Prostate gland (tissue), 2 donors: Measurements from ENCODE around the gene FAM53B. TPM values are rescaled to one million over a fixed set of nuclear protein-coding genes. Genes with fewer than 3 reads are reported as not detected.

Experiments used
- DNase-seq: peaks from one replicate; pipeline ENCODE4 v3.0.0-alpha.2; 2019; ENCODE audit warnings: low spot score
- H3K27ac ChIP-seq, 2 donors: fragments of 200-600 bp; sonication (generic); 2 replicates each; pipeline ENCODE4 v1.5.1; 2017 to 2019
- H3K27me3 ChIP-seq: fragments of 200-600 bp; sonication (generic); replicated peaks from 2 replicates; pipeline ENCODE4 v1.5.1; 2019; ENCODE audit not compliant: insufficient read depth
- H3K36me3 ChIP-seq, 2 donors: fragments of 200-600 bp; sonication (generic); 1 replicate in 1 of 2; 2 replicates in 1 of 2; pipeline versions ENCODE4 v1.5.1 to v1.8.1; 2017 to 2019
- H3K4me1 ChIP-seq: fragments of 200-600 bp; sonication (generic); replicated peaks from 2 replicates; pipeline ENCODE4 v1.5.1; 2019
- H3K4me3 ChIP-seq, 2 donors: fragments of 200-600 bp; sonication (generic); 2 replicates each; pipeline ENCODE4 v1.5.1; 2017 to 2019
- H3K9me3 ChIP-seq: fragments of 200-600 bp; sonication (generic); 2 replicates; pipeline ENCODE4 v1.5.1; 2017
- POLR2A ChIP-seq: fragments of 450-650 bp; IDR thresholded peaks from one replicate; pipeline ENCODE4 v1.6.1; 2016; ENCODE audit warnings: antibody characterized with exemption, mild to moderate bottlenecking
- POLR2AphosphoS5 ChIP-seq: sonication (generic); formaldehyde crosslinking; IDR thresholded peaks from one replicate; pipeline ENCODE4 v1.6.1; 2017; ENCODE audit warnings: antibody characterized with exemption
- WGBS: methylation state at CpG from one replicate; pipeline ENCODE4 v1.1.5; 2018; 5-methylcytosine and 5-hydroxymethylcytosine counted together
- intact Hi-C: fragments of 100-400 bp; cut with DNase I; formaldehyde crosslinking; loops from one replicate; pipeline ENCODE4 v1.14.2; 2022
- total RNA-seq, 2 donors: library from RNA; depleted of rRNA; stranded (reverse); fragments of >200 nt; gene quantifications; one replicate each; pipeline ENCODE4 v1.1.0, GENCODE V29; 2016
- TF ChIP-seq, protein P1 (sequence below), 4 experiments: fragments of 200-600 bp in 2 of 4; fragments of 450-650 bp in 2 of 4; sonication (generic) in 2 of 4; IDR thresholded peaks; 1 replicate in 3 of 4; 2 replicates in 1 of 4; pipeline ENCODE4 v1.5.1; 2016 to 2019; ENCODE audit warnings: antibody characterized with exemption in 4 of 4, mild to moderate bottlenecking in 2 of 4, moderate library complexity in 2 of 4

The FAM53B gene
- total RNA-seq, 2 donors from 2014 or later, result 28.9 to 101 TPM

DNA sequence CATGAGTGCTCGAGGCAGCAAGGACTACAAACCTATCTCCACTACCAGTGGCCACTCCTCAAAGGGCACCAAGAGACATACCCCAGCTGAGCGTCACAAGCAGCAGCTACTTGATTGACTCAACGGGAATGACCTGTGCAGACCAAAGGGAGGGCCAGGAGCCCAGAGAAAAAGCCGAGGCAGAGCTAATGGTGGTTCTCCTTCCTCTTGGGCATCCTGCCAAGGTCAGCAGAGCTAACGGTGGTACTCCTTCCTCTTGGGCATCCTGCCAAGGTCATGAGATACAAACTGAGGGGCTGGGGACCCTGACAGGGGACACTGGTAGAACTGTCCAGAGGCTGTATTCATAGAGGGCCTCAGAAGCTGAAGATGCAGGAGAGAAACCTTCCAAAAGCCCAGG, 60.4 kb downstream of the FAM53B start:
- H3K4me3 ChIP-seq, result no peak overlapping the region
- no peak for TF ChIP-seq POLR2A
- TF ChIP-seq, protein P1, sequence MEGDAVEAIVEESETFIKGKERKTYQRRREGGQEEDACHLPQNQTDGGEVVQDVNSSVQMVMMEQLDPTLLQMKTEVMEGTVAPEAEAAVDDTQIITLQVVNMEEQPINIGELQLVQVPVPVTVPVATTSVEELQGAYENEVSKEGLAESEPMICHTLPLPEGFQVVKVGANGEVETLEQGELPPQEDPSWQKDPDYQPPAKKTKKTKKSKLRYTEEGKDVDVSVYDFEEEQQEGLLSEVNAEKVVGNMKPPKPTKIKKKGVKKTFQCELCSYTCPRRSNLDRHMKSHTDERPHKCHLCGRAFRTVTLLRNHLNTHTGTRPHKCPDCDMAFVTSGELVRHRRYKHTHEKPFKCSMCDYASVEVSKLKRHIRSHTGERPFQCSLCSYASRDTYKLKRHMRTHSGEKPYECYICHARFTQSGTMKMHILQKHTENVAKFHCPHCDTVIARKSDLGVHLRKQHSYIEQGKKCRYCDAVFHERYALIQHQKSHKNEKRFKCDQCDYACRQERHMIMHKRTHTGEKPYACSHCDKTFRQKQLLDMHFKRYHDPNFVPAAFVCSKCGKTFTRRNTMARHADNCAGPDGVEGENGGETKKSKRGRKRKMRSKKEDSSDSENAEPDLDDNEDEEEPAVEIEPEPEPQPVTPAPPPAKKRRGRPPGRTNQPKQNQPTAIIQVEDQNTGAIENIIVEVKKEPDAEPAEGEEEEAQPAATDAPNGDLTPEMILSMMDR (IDR thresholded peaks at IDR 0.05), result no peak
- TF ChIP-seq POLR2AphosphoS5, result no peak
- H3K36me3 ChIP-seq, result peaks cover 5 to 8% of the 10 kb centered on the region in 2 donors
- H3K27ac ChIP-seq, result no peak overlapping the region
- intact Hi-C loops, result no loop called here
- no peaks in the 10 kb centered on the region for H3K9me3 ChIP-seq
- H3K27me3 ChIP-seq, result no peaks in the 10 kb centered on the region
- WGBS, result 67% methylated on average over 5 of the region's 5 CpGs
- H3K4me1 ChIP-seq, result no peaks in the 10 kb centered on the region
- no peak for DNase-seq

DNA sequence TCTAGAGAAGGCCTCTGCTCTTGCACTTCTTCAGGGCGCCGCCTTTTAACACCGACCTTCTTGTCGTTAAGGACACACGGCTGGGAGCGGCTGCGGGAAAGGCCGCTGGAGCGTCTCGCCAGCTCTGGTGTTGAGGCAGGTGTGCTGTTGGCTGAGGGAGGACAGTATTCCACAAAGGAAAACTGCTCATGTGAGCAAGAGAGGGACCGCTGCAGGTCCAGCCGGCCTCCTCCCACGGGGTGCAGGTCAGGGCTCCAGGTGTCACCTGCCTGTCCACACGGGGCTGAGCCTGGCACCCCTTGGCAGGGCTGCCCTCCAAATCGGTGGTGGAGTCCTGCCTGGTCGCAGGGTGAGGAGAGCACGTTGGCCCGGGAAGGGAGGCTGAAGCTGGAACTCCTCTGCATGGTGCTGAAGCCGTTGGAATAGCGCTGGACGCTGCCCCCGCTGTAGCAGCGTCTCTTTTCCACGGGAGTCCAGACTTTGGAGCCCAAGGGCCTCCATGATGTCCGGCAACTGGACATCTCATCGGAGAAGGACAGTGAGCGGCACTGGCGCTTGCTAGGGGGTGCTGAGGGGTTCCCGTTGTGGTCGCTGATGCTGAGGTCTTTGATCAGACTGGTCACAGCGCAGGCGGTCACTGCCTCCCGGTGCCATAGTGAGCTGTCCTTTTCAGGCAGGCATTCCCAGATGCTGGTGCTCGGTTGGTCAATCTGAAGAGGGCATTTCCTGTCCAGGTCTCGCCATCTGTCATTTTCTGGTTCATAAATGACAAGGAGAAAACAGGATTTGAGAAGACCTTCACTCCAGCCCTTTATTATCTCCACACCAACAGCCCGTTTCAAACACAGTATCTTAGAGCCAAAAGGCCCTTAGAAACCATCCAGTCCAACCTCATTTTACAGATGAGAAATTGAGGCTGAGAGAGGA, 62.3 kb downstream of the FAM53B start:
- Histone ChIP-seq H3K27me3 (no peaks in the 10 kb centered on the region), H3K36me3 (peaks cover 5 to 8% of the 10 kb centered on the region in 2 donors), H3K4me3 (no peak overlapping the region), H3K9me3 (no peaks in the 10 kb centered on the region), H3K27ac (no peak overlapping the region), H3K4me1 (no peaks in the 10 kb centered on the region)
- no peak for DNase-seq
- 95% methylated on average over 33 of the region's 36 CpGs for WGBS
- TF ChIP-seq POLR2A (no peak), POLR2AphosphoS5 (no peak)
- TF ChIP-seq, protein P1 (IDR thresholded peaks at IDR 0.05), result no peak
- intact Hi-C loops, result no loop called here

DNA sequence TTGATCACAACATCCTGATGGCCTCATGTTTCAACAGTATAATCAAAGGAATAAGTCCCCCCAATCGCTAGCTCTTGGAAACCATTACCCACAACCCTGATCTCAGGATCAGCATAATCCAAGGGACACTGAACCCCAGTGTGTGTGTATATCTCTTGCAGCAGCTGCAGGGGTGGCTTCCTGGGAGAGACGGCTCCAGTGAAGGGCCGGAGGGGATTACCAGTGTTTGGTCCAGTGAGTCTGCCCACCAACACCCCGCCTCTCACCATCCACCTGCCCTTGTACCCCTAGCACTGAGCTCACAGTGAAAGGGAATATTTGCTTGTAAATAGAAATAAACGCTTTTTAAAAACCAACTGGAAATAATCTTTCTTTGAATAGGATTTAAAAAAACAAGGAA, 63.1 kb downstream of the FAM53B start:
- H3K4me3 ChIP-seq, result no peak overlapping the region
- 91% methylated on average over 5 of the region's 5 CpGs for WGBS
- H3K4me1 ChIP-seq, result no peaks in the 10 kb centered on the region
- no peak for DNase-seq
- H3K27me3 ChIP-seq, result no peaks in the 10 kb centered on the region
- H3K27ac ChIP-seq, result no peak overlapping the region
- H3K36me3 ChIP-seq, result peaks cover 5 to 8% of the 10 kb centered on the region in 2 donors
- intact Hi-C loops, result no loop called here
- TF ChIP-seq POLR2A (no peak), POLR2AphosphoS5 (no peak)
- TF ChIP-seq, protein P1 (IDR thresholded peaks at IDR 0.05), result no peak
- H3K9me3 ChIP-seq, result no peaks in the 10 kb centered on the region

DNA sequence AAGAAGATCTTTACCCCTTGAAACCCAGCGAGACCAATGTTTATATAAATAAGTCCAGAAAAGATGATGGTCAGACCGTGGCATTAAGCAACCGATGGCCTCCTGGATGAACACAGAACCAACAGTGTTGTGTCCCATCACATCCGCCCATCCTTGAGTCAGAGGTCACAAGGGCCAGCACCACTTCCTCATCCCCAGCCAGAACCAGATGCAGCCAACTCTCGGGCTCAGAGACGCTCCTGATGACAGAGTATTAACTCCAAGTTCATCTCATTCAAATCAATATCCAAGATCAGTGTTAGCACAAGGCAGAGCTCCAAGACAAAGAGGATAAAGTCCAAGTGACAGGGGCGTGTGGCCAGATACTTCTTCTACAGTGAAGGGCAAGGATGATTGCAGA, 63.5 kb downstream of the FAM53B start:
- WGBS, result 60% methylated on average over 7 of the region's 7 CpGs
- Histone ChIP-seq H3K9me3 (no peaks in the 10 kb centered on the region), H3K4me3 (no peak overlapping the region), H3K4me1 (no peaks in the 10 kb centered on the region), H3K27me3 (no peaks in the 10 kb centered on the region), H3K36me3 (peaks cover 5 to 8% of the 10 kb centered on the region in 2 donors), H3K27ac (no peak overlapping the region)
- no peak for DNase-seq
- TF ChIP-seq POLR2AphosphoS5, result no peak
- no peak for TF ChIP-seq POLR2A
- TF ChIP-seq, protein P1 (IDR thresholded peaks at IDR 0.05), result no peak
- intact Hi-C loops, result no loop called here

DNA sequence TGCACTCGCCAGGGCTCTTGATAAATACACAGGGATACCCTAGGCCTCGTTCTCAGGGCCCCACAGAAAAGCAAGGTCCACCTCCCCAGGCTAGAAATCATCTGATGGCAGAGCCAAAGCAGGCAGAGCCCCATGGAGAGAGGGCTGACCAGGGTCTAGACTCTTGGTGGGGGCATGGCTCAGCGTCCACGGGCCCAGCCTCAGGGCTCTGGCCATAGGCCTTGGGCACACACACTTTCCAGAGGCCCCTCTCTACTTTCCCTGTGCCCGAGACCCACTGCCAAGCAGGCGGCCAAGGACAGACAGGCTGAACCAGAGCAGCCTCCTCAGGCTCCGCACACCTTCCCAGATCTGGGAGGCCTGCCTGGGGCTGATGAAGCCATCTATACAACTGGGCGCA, 64.8 kb downstream of the FAM53B start:
- Histone ChIP-seq H3K27me3 (no peaks in the 10 kb centered on the region), H3K36me3 (peaks cover 5 to 8% of the 10 kb centered on the region in 2 donors), H3K4me1 (no peaks in the 10 kb centered on the region), H3K4me3 (no peak overlapping the region), H3K9me3 (no peaks in the 10 kb centered on the region), H3K27ac (no peak overlapping the region)
- no peak for DNase-seq
- intact Hi-C loops, result no loop called here
- TF ChIP-seq POLR2A (no peak), POLR2AphosphoS5 (no peak)
- TF ChIP-seq, protein P1 (IDR thresholded peaks at IDR 0.05), result no peak
- 85% methylated on average over 8 of the region's 8 CpGs for WGBS
